Mammary epithelial cell (primary cell): ENCODE measurements around the gene PPM1E.

Experiments
- EZH2 ChIP-seq: IDR thresholded peaks from 2 replicates; pipeline ENCODE4 v1.6.1; 2012; ENCODE audit warnings: low read length, inconsistent platforms, borderline replicate concordance
- TF ChIP-seq, protein P1 (sequence below), 2 donors: IDR thresholded peaks in 1 of 2; conservative IDR thresholded peaks in 1 of 2; 2 replicates each; pipeline ENCODE4 v1.5.1; 2011 to 2012; ENCODE audit warnings: inconsistent platforms in 2 of 2, low read length in 2 of 2, mild to moderate bottlenecking in 2 of 2, control low read depth in 1 of 2, low read depth in 1 of 2; ENCODE audit not compliant: insufficient read depth in 1 of 2; ENCODE audit errors: extremely low read depth in 1 of 2

DNA sequence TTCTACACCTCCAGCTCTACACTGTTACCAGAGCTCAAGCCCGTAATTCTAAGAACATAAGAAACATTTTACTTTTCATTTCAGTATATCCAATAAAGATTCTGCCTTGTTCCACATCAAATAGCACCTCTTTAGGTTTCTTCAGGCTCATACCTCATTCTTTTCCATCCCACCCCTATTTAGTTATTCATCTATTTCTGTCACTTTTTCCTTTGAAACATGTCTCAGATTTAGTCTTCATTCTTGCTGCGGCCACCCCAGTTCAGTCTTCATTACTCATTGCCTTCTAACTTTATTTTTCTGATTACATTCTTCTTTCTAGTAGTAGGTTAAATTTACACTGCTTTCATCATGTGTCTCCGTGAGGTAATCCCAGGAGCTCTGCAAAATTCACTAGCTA lies 33.5 kb downstream of the PPM1E start:
- TF ChIP-seq, protein P1, sequence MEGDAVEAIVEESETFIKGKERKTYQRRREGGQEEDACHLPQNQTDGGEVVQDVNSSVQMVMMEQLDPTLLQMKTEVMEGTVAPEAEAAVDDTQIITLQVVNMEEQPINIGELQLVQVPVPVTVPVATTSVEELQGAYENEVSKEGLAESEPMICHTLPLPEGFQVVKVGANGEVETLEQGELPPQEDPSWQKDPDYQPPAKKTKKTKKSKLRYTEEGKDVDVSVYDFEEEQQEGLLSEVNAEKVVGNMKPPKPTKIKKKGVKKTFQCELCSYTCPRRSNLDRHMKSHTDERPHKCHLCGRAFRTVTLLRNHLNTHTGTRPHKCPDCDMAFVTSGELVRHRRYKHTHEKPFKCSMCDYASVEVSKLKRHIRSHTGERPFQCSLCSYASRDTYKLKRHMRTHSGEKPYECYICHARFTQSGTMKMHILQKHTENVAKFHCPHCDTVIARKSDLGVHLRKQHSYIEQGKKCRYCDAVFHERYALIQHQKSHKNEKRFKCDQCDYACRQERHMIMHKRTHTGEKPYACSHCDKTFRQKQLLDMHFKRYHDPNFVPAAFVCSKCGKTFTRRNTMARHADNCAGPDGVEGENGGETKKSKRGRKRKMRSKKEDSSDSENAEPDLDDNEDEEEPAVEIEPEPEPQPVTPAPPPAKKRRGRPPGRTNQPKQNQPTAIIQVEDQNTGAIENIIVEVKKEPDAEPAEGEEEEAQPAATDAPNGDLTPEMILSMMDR (conservative IDR thresholded peaks at IDR 0.05 in 1 of 2, IDR thresholded peaks at IDR 0.05 in 1 of 2; ENCODE audit: extremely low read depth in 1 of 2, insufficient read depth in 1 of 2, low read depth in 1 of 2, low read length in 2 of 2): no peak
- TF ChIP-seq EZH2: no peak
